ENCODE data around the gene DAB2IP. TPM values are rescaled to one million over a fixed set of nuclear protein-coding genes. Genes with fewer than 3 reads are reported as not detected.
A peak's percentile ranks its signal among the peaks of the same experiment; 100 is the strongest.

The DAB2IP gene
- total RNA-seq, 1 donor from 2014 or later = 13.7 TPM

DNA sequence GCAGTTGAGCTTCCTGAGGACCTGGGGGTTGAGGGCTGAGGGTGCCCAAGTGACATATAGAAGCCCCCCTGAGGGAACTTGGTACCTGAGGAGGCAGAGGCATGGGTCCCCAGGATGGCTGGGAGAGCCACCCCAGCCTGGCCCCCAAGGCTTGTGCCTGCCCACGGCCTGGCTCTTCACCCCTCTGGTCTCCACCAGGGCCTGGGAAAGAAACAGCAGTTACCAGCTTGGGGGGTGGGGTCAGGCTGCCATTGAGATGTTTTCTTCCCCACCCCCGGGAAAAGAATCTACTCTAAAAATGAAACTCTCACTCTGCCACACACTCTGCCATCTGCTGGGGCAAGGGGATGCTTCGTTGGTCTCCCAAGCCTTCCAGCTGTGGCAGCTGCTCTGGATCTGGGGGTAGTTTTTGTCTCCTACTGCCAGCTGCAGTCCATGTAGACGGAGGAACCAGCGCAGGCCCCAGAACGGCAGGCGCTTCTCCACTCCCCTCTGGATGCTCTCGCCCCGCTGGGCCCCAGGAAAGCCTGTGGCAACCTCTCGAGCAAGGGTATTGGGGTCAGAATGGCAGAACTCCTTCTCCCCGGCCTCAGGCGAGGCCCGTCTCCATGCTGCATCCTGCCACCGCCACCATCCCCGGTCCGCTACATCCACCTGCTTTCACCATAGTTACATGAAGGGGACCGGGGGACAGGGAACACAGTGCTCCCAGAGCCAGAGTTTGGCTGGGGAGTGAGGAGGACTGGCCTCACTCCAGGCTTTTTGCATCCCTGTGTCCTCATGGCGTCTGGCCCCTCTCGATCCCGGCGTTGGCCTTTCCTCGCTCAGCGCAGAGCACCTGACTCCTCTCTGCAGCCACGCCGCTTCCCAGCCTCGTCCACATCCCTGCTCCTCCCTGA is 123.5 kb downstream of the DAB2IP start:
- DNase-seq (ENCODE audit: low read depth, low spot score) = no peak

GRCh38 chr9:121776001-121776738 is 124.7 kb downstream of the DAB2IP start:
- no peak for DNase-seq (ENCODE audit: low read depth, low spot score)

- DNase-seq (ENCODE audit: low read depth, low spot score) = no peak
Measured at GRCh38 chr9:121776739-121777637, 125.6 kb downstream of the DAB2IP start.

- DNase-seq (ENCODE audit: low read depth, low spot score) = no peak
Measured at GRCh38 chr9:121778252-121779225, 127.1 kb downstream of the DAB2IP start.

GRCh38 chr9:121779381-121780117 is 128.1 kb downstream of the DAB2IP start:
- DNase-seq (ENCODE audit: low read depth, low spot score) = peak; percentile 24

DNA sequence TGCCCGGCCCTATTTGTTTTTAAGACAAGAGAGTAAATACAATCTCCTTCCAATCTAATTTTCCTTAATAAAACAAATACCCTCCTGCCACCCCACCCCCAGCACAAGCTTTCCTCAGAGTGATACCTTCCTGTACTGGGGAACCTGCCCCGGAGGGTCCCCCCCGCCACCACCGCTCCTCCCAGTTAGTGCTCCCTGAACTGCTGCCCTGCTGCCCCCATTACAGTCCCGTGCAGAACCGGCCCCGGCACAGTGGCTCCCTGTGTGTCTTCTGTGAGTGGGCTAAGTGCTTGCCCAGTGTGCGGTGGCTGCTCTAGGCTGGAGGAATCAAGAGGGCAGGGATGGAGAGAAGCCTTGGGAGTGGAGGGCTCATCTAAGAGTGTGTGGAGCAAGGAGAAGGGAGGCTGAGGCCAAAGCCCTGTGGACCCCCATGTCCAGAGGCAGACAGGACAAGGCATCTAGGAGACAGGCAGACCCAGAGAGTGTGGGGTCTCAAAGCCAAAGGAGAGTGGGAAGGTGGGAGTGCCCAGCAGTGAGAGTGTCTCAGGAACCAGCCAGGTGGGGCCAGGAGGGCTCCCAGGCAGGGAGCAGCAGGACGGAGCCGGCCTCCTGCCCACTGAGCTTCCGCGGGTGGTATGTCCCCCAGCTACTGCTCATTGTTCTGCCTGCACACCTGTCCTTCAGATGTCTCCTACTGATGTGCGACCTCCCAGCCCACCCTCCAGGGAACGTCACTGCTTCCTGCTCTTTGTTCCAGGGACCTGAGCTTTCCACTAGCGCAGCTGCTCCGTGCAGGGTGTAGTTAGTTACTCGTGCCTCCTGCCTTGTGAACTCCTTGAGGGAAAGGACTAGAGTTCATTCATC is 129.0 kb downstream of the DAB2IP start:
- no peak for DNase-seq (ENCODE audit: low read depth, low spot score)

GRCh38 chr9:121781145-121781548 is 129.7 kb downstream of the DAB2IP start:
- no peak for DNase-seq (ENCODE audit: low read depth, low spot score)

- DNase-seq (ENCODE audit: low read depth, low spot score) = no peak
Measured at GRCh38 chr9:121781701-121782464, 130.4 kb downstream of the DAB2IP start.

DNA sequence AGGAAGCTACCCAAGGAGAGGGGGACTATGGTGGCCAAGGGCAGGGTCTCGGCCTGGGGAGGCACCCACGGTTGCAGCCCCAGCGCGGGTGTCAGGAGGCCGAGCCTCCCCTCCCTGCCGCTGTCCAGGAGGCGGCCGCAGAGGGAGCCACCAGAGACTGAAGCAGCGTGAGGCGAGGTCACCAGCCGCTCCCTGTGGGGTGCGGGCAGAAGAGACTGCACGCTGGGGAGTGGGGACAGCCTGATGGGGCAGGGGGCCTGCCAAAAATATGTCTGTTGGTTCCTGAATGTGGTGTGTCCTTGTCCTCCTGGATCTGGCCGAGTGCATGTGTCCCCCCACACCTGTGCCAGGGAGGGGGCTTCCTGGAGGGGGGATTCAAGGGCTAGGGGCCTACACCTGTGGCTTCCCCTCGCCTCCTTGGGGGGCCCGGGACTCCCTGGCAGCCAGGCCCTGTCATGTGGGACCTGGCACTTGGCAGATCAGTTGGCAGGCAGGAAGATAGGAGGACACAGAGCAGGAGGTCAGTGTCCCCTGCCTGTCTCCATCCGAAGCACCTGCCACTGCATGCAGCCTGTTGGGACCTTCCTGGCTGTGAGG is 131.2 kb downstream of the DAB2IP start:
- DNase-seq (ENCODE audit: low read depth, low spot score) = no peak

- DNase-seq (ENCODE audit: low read depth, low spot score) = no peak
Measured at GRCh38 chr9:121783111-121783510, 131.7 kb downstream of the DAB2IP start.

GRCh38 chr9:121783521-121784507 is 132.4 kb downstream of the DAB2IP start:
- no peak for DNase-seq (ENCODE audit: low read depth, low spot score)

- DNase-seq (ENCODE audit: low read depth, low spot score) = no peak
Measured at GRCh38 chr9:121784731-121785411, 133.4 kb downstream of the DAB2IP start.

DNA sequence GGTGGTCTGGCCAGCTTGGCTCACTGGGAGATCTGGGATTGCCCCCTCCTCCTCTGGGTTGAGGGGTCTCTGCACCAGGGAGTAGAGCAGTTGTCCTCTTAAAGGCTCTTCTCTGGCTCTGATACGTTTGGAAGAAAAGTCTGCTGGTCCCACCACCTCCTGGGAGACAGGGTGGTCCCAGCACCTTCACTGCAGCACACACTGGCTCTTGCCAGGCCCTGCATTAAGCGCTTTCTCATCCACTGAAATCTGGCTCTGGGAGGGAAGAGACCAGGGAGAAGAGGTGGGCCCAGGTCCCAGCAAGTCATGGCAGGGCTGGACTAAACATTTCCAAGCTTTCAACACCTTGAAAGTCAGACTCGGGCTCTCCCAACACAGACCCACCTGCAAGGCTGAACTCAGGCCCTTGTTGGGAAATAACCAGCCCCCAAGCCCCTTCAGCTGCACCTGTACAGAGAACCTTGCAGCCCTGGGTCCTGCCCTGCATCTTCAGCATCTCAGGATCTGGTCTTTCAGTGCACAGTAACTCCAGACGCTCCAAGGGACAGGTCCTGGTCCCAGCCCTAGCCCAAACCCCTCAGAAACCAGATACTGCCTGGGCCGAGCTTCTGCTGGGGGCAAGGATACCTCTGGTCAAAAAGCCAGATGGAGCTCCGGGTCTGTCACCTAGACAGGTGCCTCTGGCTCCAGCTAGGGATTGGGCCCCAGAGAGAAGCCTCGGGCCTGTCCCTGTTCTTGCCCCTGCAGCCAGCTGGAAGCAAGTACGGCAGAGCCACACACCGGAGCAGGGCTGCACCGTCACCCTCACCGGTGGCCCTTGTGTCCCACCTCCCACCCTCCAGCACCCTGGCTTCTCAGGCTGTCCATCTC is 134.5 kb downstream of the DAB2IP start:
- DNase-seq (ENCODE audit: low read depth, low spot score) = no peak

DNA sequence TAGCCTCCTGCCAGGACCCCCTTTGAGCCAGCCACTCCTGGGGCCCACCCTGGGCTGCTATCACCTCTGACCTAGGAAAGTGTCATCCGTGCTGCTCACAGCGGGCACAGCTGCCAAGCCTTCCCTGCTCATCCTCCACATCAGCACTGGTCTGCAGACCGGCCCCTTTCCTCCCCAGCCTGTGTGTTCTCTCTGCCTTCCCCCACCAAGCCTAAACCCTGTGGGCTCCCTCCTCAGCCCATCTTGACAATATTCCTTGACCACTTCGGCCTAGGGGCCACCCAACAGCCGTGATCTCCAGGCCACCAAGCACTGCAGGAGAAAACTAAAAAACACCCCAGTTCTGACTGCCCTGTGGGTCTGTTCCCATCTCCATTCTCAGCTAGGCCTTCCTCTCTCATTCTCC is 135.1 kb downstream of the DAB2IP start:
- no peak for DNase-seq (ENCODE audit: low read depth, low spot score)

DNA sequence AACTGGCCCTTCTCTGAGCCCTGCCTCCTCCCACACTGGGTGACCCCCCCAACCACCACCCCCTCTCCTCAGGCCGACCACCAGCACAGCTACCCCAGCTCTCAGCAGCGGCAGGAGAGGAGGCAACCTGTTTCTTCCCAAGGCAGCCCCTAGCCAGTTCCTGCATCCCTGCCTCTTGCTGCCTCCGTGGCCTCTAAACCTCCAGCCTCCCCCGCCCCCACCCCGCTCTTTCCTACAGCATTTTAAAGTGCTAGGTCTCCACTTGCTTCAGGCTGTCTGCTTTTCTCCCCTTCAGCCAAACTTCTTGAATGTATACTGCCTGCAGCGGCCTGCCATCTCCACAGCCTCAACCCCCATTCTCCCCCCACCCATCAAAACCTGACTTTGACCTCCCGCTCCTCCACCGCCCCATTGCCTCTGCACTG is 135.6 kb downstream of the DAB2IP start:
- DNase-seq (ENCODE audit: low read depth, low spot score) = no peak
